ENCODE data around the gene INTS1.
"Not testable (repeated sequence)": the region's sequence is repeated elsewhere in the genome, so short reads cannot be mapped to it uniquely, and the experiment has no call there.

The INTS1 gene

GRCh38 chr7:1519322-1519922, 15.2 kb upstream of the INTS1 start:
- not testable (repeated sequence) for H3K4me3 ChIP-seq (ENCODE audit: low read length); H3K9ac ChIP-seq (ENCODE audit: low read length); H3K36me3 ChIP-seq (ENCODE audit: control insufficient read depth, insufficient read depth, low read length); H3K27me3 ChIP-seq (ENCODE audit: control insufficient read depth, insufficient read depth, low read length); H3K4me1 ChIP-seq (ENCODE audit: control insufficient read depth, insufficient read depth, low read length); H3K27ac ChIP-seq (ENCODE audit: low read depth, low read length)

- Histone ChIP-seq H3K36me3 (ENCODE audit: control insufficient read depth, insufficient read depth, low read length) (no peaks in the 10 kb centered on the region), H3K9ac (ENCODE audit: low read length) (no peak overlapping the region), H3K27ac (ENCODE audit: low read depth, low read length) (no peak overlapping the region), H3K27me3 (ENCODE audit: control insufficient read depth, insufficient read depth, low read length) (no peaks in the 10 kb centered on the region), H3K4me3 (ENCODE audit: low read length) (no peak overlapping the region), H3K4me1 (ENCODE audit: control insufficient read depth, insufficient read depth, low read length) (no peaks in the 10 kb centered on the region)
Measured at GRCh38 chr7:1516586-1517251, 12.5 kb upstream of the INTS1 start.

GRCh38 chr7:1515509-1515967, 11.3 kb upstream of the INTS1 start:
- H3K27me3 ChIP-seq (ENCODE audit: control insufficient read depth, insufficient read depth, low read length); H3K9ac ChIP-seq (ENCODE audit: low read length); H3K27ac ChIP-seq (ENCODE audit: low read depth, low read length); H3K36me3 ChIP-seq (ENCODE audit: control insufficient read depth, insufficient read depth, low read length); H3K4me1 ChIP-seq (ENCODE audit: control insufficient read depth, insufficient read depth, low read length); H3K4me3 ChIP-seq (ENCODE audit: low read length): not testable (repeated sequence)

GRCh38 chr7:1514995-1515401, 10.8 kb upstream of the INTS1 start:
- Histone ChIP-seq H3K36me3 (ENCODE audit: control insufficient read depth, insufficient read depth, low read length) (no peaks in the 10 kb centered on the region), H3K4me3 (ENCODE audit: low read length) (no peak overlapping the region), H3K9ac (ENCODE audit: low read length) (no peak overlapping the region), H3K27me3 (ENCODE audit: control insufficient read depth, insufficient read depth, low read length) (no peaks in the 10 kb centered on the region), H3K4me1 (ENCODE audit: control insufficient read depth, insufficient read depth, low read length) (no peaks in the 10 kb centered on the region), H3K27ac (ENCODE audit: low read depth, low read length) (no peak overlapping the region)

- Histone ChIP-seq H3K4me3 (ENCODE audit: low read length) (no peak overlapping the region), H3K36me3 (ENCODE audit: control insufficient read depth, insufficient read depth, low read length) (no peaks in the 10 kb centered on the region), H3K4me1 (ENCODE audit: control insufficient read depth, insufficient read depth, low read length) (no peaks in the 10 kb centered on the region), H3K27me3 (ENCODE audit: control insufficient read depth, insufficient read depth, low read length) (no peaks in the 10 kb centered on the region), H3K9ac (ENCODE audit: low read length) (no peak overlapping the region), H3K27ac (ENCODE audit: low read depth, low read length) (no peak overlapping the region)
Measured at GRCh38 chr7:1514407-1514806, 10.2 kb upstream of the INTS1 start.

- Histone ChIP-seq H3K36me3 (ENCODE audit: control insufficient read depth, insufficient read depth, low read length) (no peaks in the 10 kb centered on the region), H3K4me3 (ENCODE audit: low read length) (no peak overlapping the region), H3K27me3 (ENCODE audit: control insufficient read depth, insufficient read depth, low read length) (no peaks in the 10 kb centered on the region), H3K27ac (ENCODE audit: low read depth, low read length) (no peak overlapping the region), H3K4me1 (ENCODE audit: control insufficient read depth, insufficient read depth, low read length) (no peaks in the 10 kb centered on the region), H3K9ac (ENCODE audit: low read length) (no peak overlapping the region)
Measured at GRCh38 chr7:1513657-1514095, 9.5 kb upstream of the INTS1 start.

- H3K27ac ChIP-seq (ENCODE audit: low read depth, low read length), result no peak overlapping the region
- no peak overlapping the region for H3K9ac ChIP-seq (ENCODE audit: low read length)
- H3K27me3 ChIP-seq (ENCODE audit: control insufficient read depth, insufficient read depth, low read length), result no peaks in the 10 kb centered on the region
- H3K4me3 ChIP-seq (ENCODE audit: low read length), result no peak overlapping the region
- H3K36me3 ChIP-seq (ENCODE audit: control insufficient read depth, insufficient read depth, low read length), result no peaks in the 10 kb centered on the region
- no peaks in the 10 kb centered on the region for H3K4me1 ChIP-seq (ENCODE audit: control insufficient read depth, insufficient read depth, low read length)
Measured at GRCh38 chr7:1512781-1513656, 8.8 kb upstream of the INTS1 start.

GRCh38 chr7:1511444-1512422, 7.5 kb upstream of the INTS1 start:
- Histone ChIP-seq H3K36me3 (ENCODE audit: control insufficient read depth, insufficient read depth, low read length) (no peaks in the 10 kb centered on the region), H3K9ac (ENCODE audit: low read length) (no peak overlapping the region), H3K4me1 (ENCODE audit: control insufficient read depth, insufficient read depth, low read length) (no peaks in the 10 kb centered on the region), H3K4me3 (ENCODE audit: low read length) (no peak overlapping the region), H3K27ac (ENCODE audit: low read depth, low read length) (no peak overlapping the region), H3K27me3 (ENCODE audit: control insufficient read depth, insufficient read depth, low read length) (no peaks in the 10 kb centered on the region)

GRCh38 chr7:1510780-1511154, 6.6 kb upstream of the INTS1 start:
- Histone ChIP-seq H3K27me3 (ENCODE audit: control insufficient read depth, insufficient read depth, low read length) (no peaks in the 10 kb centered on the region), H3K9ac (ENCODE audit: low read length) (no peak overlapping the region), H3K27ac (ENCODE audit: low read depth, low read length) (no peak overlapping the region), H3K4me3 (ENCODE audit: low read length) (no peak overlapping the region), H3K4me1 (ENCODE audit: control insufficient read depth, insufficient read depth, low read length) (no peaks in the 10 kb centered on the region), H3K36me3 (ENCODE audit: control insufficient read depth, insufficient read depth, low read length) (no peaks in the 10 kb centered on the region)

GRCh38 chr7:1509226-1509625, 5.0 kb upstream of the INTS1 start:
- H3K27ac ChIP-seq (ENCODE audit: low read depth, low read length), result no peak overlapping the region
- no peaks in the 10 kb centered on the region for H3K36me3 ChIP-seq (ENCODE audit: control insufficient read depth, insufficient read depth, low read length)
- H3K4me1 ChIP-seq (ENCODE audit: control insufficient read depth, insufficient read depth, low read length), result no peaks in the 10 kb centered on the region
- H3K27me3 ChIP-seq (ENCODE audit: control insufficient read depth, insufficient read depth, low read length), result no peaks in the 10 kb centered on the region
- H3K4me3 ChIP-seq (ENCODE audit: low read length), result no peak overlapping the region
- H3K9ac ChIP-seq (ENCODE audit: low read length), result no peak overlapping the region

- Histone ChIP-seq H3K27ac (ENCODE audit: low read depth, low read length) (no peak overlapping the region), H3K36me3 (ENCODE audit: control insufficient read depth, insufficient read depth, low read length) (no peaks in the 10 kb centered on the region), H3K27me3 (ENCODE audit: control insufficient read depth, insufficient read depth, low read length) (no peaks in the 10 kb centered on the region), H3K4me3 (ENCODE audit: low read length) (no peak overlapping the region), H3K4me1 (ENCODE audit: control insufficient read depth, insufficient read depth, low read length) (peaks cover 3% of the 10 kb centered on the region), H3K9ac (ENCODE audit: low read length) (no peak overlapping the region)
Measured at GRCh38 chr7:1508277-1508758, 4.1 kb upstream of the INTS1 start.

Measured in rectal smooth muscle tissue (tissue), 1 donor.